Upper lobe of left lung (tissue), 6 donors: ENCODE data around the gene CAV3. TPM values are rescaled to one million over a fixed set of nuclear protein-coding genes. Genes with fewer than 3 reads are reported as not detected.
A peak's percentile ranks its signal among the peaks of the same experiment; 100 is the strongest.

Experiments used
- ATAC-seq, 2 donors: fragments of 200-7000 bp; cut with Tn5 transposase; one replicate each; pipeline ENCODE4 v1.9.1; 2022; ENCODE audit warnings: mild to moderate bottlenecking in 2 of 2, moderate library complexity in 2 of 2; ENCODE audit not compliant: low FRiP score in 2 of 2
- DNase-seq, 2 donors: peaks; one replicate each; pipeline ENCODE4 v3.0.0-alpha.2; 2019 to 2020
- H3K27ac ChIP-seq, 4 donors: fragments of 200-600 bp; sonication (generic); one replicate each; pipeline ENCODE4 v1.5.1; 2016 to 2019
- H3K27me3 ChIP-seq, 4 donors: fragments of 200-600 bp; sonication (generic); one replicate each; pipeline ENCODE4 v1.5.1; 2017 to 2019
- H3K36me3 ChIP-seq, 4 donors: fragments of 200-600 bp; sonication (generic); one replicate each; pipeline ENCODE4 v1.5.1; 2016 to 2019
- H3K4me1 ChIP-seq, 4 donors: fragments of 200-600 bp; sonication (generic); one replicate each; pipeline ENCODE4 v1.5.1; 2018 to 2019
- H3K4me3 ChIP-seq, 4 donors: fragments of 200-600 bp; sonication (generic); one replicate each; pipeline ENCODE4 v1.5.1; 2017 to 2019; ENCODE audit warnings: mild to moderate bottlenecking in 2 of 4, moderate library complexity in 1 of 4
- H3K9me3 ChIP-seq, 4 donors: fragments of 200-600 bp; sonication (generic); one replicate each; pipeline ENCODE4 v1.5.1; 2018 to 2019
- CTCF ChIP-seq, 6 experiments: fragments of 450-650 bp in 4 of 6; fragments of 200-600 bp in 2 of 6; sonication (generic) in 2 of 6; IDR thresholded peaks; one replicate each; pipeline ENCODE4 v1.5.1; 2016 to 2019; ENCODE audit warnings: antibody characterized with exemption in 6 of 6
- EP300 ChIP-seq, 4 donors: sonication (generic); formaldehyde crosslinking; IDR thresholded peaks; one replicate each; pipeline ENCODE4 v1.5.1; 2017; ENCODE audit warnings: antibody characterized with exemption in 4 of 4, control low read depth in 2 of 4
- POLR2A ChIP-seq, 4 donors: fragments of 450-650 bp; IDR thresholded peaks; one replicate each; pipeline ENCODE4 v1.5.1; 2016 to 2017; ENCODE audit warnings: antibody characterized with exemption in 4 of 4, mild to moderate bottlenecking in 2 of 4
- POLR2AphosphoS5 ChIP-seq, 2 donors: sonication (generic); formaldehyde crosslinking; IDR thresholded peaks; one replicate each; pipeline ENCODE4 v1.5.1; 2017; ENCODE audit warnings: antibody characterized with exemption in 2 of 2
- WGBS, 2 donors: methylation state at CpG; one replicate each; pipeline ENCODE4 v1.1.5; 2017 to 2018; 5-methylcytosine and 5-hydroxymethylcytosine counted together
- total RNA-seq, 6 donors: library from RNA; depleted of rRNA in 4 of 6; stranded (reverse); fragments of >200 nt in 4 of 6; gene quantifications; one replicate each; pipeline versions ENCODE4 v1.1.0 to v1.2.1, GENCODE V29; 2016 to 2021
- donor health status: DM: no; HTN: no; CAD: no; lungs with moderate emphysema.
- donor health status: DM: no; HTN: yes; CAD: no; lungs with severe emphysema.

Gene CAV3
- total RNA-seq, 6 donors from 2014 or later = 0.17 to 1.1 (median 0.73) TPM; not detected in 2

GRCh38 chr3:8760506-8760905 is 26.9 kb downstream of the CAV3 start:
- Histone ChIP-seq H3K36me3 (no peaks in the 10 kb centered on the region), H3K27me3 (no peaks in the 10 kb centered on the region), H3K4me3 (no peak overlapping the region), H3K27ac (no peak overlapping the region), H3K9me3 (no peaks in the 10 kb centered on the region), H3K4me1 (no peaks in the 10 kb centered on the region)
- DNase-seq (no peak), ATAC-seq (no peak)
- TF ChIP-seq POLR2AphosphoS5 (IDR thresholded peaks at IDR 0.05) (no peak), CTCF (IDR thresholded peaks at IDR 0.05) (no peak)
- WGBS, 2 donors = 79 to 81% methylated on average over 5 of the region's 5 CpGs

DNA sequence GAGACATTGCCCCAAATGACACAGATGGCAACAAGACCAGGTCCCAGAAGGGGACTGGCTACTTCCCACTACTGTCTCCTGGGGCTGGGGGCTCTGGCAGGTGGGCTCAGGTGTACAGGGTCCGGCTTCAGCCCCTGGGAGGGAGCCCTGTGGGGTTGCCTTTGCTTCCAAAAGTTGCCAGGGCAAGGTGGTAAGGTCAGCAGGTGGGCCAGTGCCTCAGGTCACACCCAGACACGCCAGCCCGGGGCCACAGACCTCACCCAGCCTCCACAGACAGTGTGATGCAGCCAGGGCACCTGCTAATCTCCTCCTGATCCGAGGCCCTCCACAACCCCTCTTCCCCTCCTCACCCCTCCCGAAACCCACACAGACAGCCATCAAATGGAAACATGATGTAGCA is 28.3 kb downstream of the CAV3 start:
- Histone ChIP-seq H3K4me3 (no peak overlapping the region), H3K27ac (no peak overlapping the region), H3K36me3 (no peaks in the 10 kb centered on the region), H3K4me1 (no peaks in the 10 kb centered on the region), H3K27me3 (peaks cover 0 to 1% (median 0%) of the 10 kb centered on the region in 4 donors), H3K9me3 (no peaks in the 10 kb centered on the region)
- ATAC-seq (no peak), DNase-seq (no peak)
- WGBS, 2 donors = 77 to 85% methylated on average over 4 to 5 of the region's 5 CpGs
- no peak for TF ChIP-seq POLR2A (IDR thresholded peaks at IDR 0.05)
- no peak for TF ChIP-seq EP300 (IDR thresholded peaks at IDR 0.05)
- no peak for TF ChIP-seq POLR2AphosphoS5 (IDR thresholded peaks at IDR 0.05)
- TF ChIP-seq CTCF (IDR thresholded peaks at IDR 0.05) = no peak

- TF ChIP-seq CTCF (IDR thresholded peaks at IDR 0.05) (no peak), EP300 (IDR thresholded peaks at IDR 0.05) (no peak)
- H3K4me1 ChIP-seq = peaks cover 3 to 8% (median 5%) of the 10 kb centered on the region in 4 donors
- ATAC-seq = peak in 1 of 2 donors; percentile 25
- H3K27me3 ChIP-seq = peaks cover 0 to 10% (median 3%) of the 10 kb centered on the region in 4 donors
- H3K36me3 ChIP-seq = no peaks in the 10 kb centered on the region
- no peak overlapping the region for H3K27ac ChIP-seq
- no peak overlapping the region for H3K4me3 ChIP-seq
- no peaks in the 10 kb centered on the region for H3K9me3 ChIP-seq
- WGBS, 2 donors = 85 to 86% methylated on average over 11 of the region's 11 CpGs
- no peak for DNase-seq
These were observed 29.2 kb downstream of the CAV3 start for GRCh38 chr3:8762607-8763377.

GRCh38 chr3:8764528-8764927 is 30.9 kb downstream of the CAV3 start:
- WGBS, 2 donors = 86 to 90% methylated on average over 4 to 6 of the region's 6 CpGs
- no peak overlapping the region for H3K27ac ChIP-seq
- ATAC-seq (no peak), DNase-seq (no peak)
- H3K9me3 ChIP-seq = no peaks in the 10 kb centered on the region
- H3K27me3 ChIP-seq = peaks cover 0 to 28% (median 19%) of the 10 kb centered on the region in 4 donors
- peaks cover 19 to 25% (median 21%) of the 10 kb centered on the region in 4 donors for H3K4me1 ChIP-seq
- no peaks in the 10 kb centered on the region for H3K36me3 ChIP-seq
- TF ChIP-seq POLR2AphosphoS5 (IDR thresholded peaks at IDR 0.05) = no peak
- no peak for TF ChIP-seq POLR2A (IDR thresholded peaks at IDR 0.05)
- no peak for TF ChIP-seq EP300 (IDR thresholded peaks at IDR 0.05)
- TF ChIP-seq CTCF (IDR thresholded peaks at IDR 0.05) = no peak
- no peak overlapping the region for H3K4me3 ChIP-seq

- Histone ChIP-seq H3K4me3 (no peak overlapping the region), H3K4me1 (peaks cover 19 to 28% (median 24%) of the 10 kb centered on the region in 4 donors), H3K27ac (no peak overlapping the region), H3K36me3 (no peaks in the 10 kb centered on the region), H3K9me3 (no peaks in the 10 kb centered on the region), H3K27me3 (peaks cover 0 to 29% (median 20%) of the 10 kb centered on the region in 4 donors)
- TF ChIP-seq CTCF (IDR thresholded peaks at IDR 0.05) (no peak), POLR2AphosphoS5 (IDR thresholded peaks at IDR 0.05) (no peak), EP300 (IDR thresholded peaks at IDR 0.05) (no peak), POLR2A (IDR thresholded peaks at IDR 0.05) (no peak)
- ATAC-seq (no peak), DNase-seq (no peak)
- 67 to 90% methylated on average over 4 of the region's 4 CpGs for WGBS, 2 donors
These were observed 31.9 kb downstream of the CAV3 start for GRCh38 chr3:8765528-8765927.
